ENCODE data around the gene DSTYK.

DNA sequence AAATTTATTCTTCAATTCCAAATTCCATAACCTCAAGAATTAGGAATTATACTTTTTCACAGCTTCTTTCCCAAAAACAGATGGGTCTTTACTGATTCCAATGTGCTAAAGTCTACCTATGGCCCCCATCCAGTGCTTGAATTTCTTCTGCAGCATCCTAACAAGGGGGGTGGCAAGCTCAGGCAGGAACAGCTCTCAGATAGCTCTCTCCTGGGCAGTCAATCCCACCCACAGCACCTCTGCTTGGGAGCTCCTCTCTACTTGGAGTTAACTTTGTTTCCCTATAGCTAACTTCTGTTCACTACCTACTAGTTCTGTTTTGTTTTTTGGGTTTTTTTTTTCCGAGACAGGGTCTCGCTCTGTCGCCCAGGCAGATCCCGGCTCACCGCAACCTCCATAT is 101.8 kb downstream of the DSTYK start:
- TF ChIP-seq EZH2 (IDR thresholded peaks at IDR 0.05): no peak
- no peak for TF ChIP-seq POLR2AphosphoS5 (IDR thresholded peaks at IDR 0.05; ENCODE audit: borderline replicate concordance, low read depth, low read length)
- TF ChIP-seq FOXP2 (optimal IDR thresholded peaks at IDR 0.05; ENCODE audit: control extremely low read depth, extremely low read length, insufficient read depth): no peak

Data from SK-N-MC (cell line).